GM19395 (cell line): ENCODE data around the gene CCDC28A.

ENCODE experiments used
- ATAC-seq: cut with Tn5 transposase; IDR thresholded peaks from one replicate; pipeline ENCODE4 v1.9.1; 2021; ENCODE audit warnings: mild to moderate bottlenecking, moderate library complexity; ENCODE audit not compliant: unreplicated experiment

Gene CCDC28A

GRCh38 chr6:138795809-138796603 is 22.4 kb downstream of the CCDC28A start, which contains the start of gene ECT2L:
Gene ECT2L (plus strand): TSS chr6:138796087. CDS start chr6:138813275, 17,188 bp downstream.
- no peak for ATAC-seq

GRCh38 chr6:138796771-138797170 is 23.2 kb downstream of the CCDC28A start:
- ATAC-seq = no peak

GRCh38 chr6:138797806-138798446 is 24.4 kb downstream of the CCDC28A start:
- ATAC-seq = no peak

GRCh38 chr6:138800377-138801150 is 27.0 kb downstream of the CCDC28A start:
- no peak for ATAC-seq

- no peak for ATAC-seq
Observed at GRCh38 chr6:138803331-138803730, 29.8 kb downstream of the CCDC28A start.

GRCh38 chr6:138803861-138804260 is 30.3 kb downstream of the CCDC28A start:
- no peak for ATAC-seq

GRCh38 chr6:138805016-138805765 is 31.6 kb downstream of the CCDC28A start:
- no peak for ATAC-seq

GRCh38 chr6:138806889-138807288 is 33.3 kb downstream of the CCDC28A start:
- no peak for ATAC-seq

GRCh38 chr6:138809677-138810076 is 36.1 kb downstream of the CCDC28A start:
- no peak for ATAC-seq

GRCh38 chr6:138811866-138812265 is 38.3 kb downstream of the CCDC28A start:
- ATAC-seq = no peak

- ATAC-seq = no peak
Observed at GRCh38 chr6:138814179-138814834, 40.7 kb downstream of the CCDC28A start.

GRCh38 chr6:138815221-138815620 is 41.7 kb downstream of the CCDC28A start:
- no peak for ATAC-seq

GRCh38 chr6:138815797-138816528 is 42.4 kb downstream of the CCDC28A start:
- peak; percentile 66 for ATAC-seq

- ATAC-seq = no peak
Observed at GRCh38 chr6:138817799-138818198, 44.2 kb downstream of the CCDC28A start.

GRCh38 chr6:138818496-138819194 is 45.1 kb downstream of the CCDC28A start:
- ATAC-seq = peak; percentile 84

GRCh38 chr6:138821519-138821918 is 48.0 kb downstream of the CCDC28A start:
- no peak for ATAC-seq

- ATAC-seq = no peak
Observed at GRCh38 chr6:138824482-138825144, 51.0 kb downstream of the CCDC28A start.

- no peak for ATAC-seq
Observed at GRCh38 chr6:138830248-138830647, 56.7 kb downstream of the CCDC28A start.
